Right cardiac atrium (tissue), 5 donors: ENCODE data around the gene HS1BP3. TPM values are rescaled to one million over a fixed set of nuclear protein-coding genes. Genes with fewer than 3 reads are reported as not detected.

Experiments
- ATAC-seq, 2 donors: fragments of 200-7000 bp; cut with Tn5 transposase; one replicate each; pipeline versions ENCODE4 v1.8.0 to v1.9.1; 2020; ENCODE audit warnings: moderate library complexity in 2 of 2, mild to moderate bottlenecking in 1 of 2
- DNase-seq, 3 donors: peaks; one replicate each; pipeline ENCODE4 v3.0.0-alpha.2; 2020
- H3K27ac ChIP-seq: one replicate; pipeline ENCODE4 v1.5.1; 2013; ENCODE audit warnings: mild to moderate bottlenecking, low read length, control low read depth, moderate library complexity
- H3K27me3 ChIP-seq: one replicate; pipeline ENCODE4 v1.6.1; 2013; ENCODE audit not compliant: control insufficient read depth, insufficient read depth
- H3K4me1 ChIP-seq: one replicate; pipeline ENCODE4 v1.6.1; 2013; ENCODE audit warnings: low read length; ENCODE audit not compliant: control insufficient read depth, insufficient read depth
- H3K4me3 ChIP-seq: one replicate; pipeline ENCODE4 v1.5.1; 2013; ENCODE audit warnings: low read length, control low read depth
- H3K9me3 ChIP-seq: one replicate; pipeline ENCODE4 v1.6.1; 2013; ENCODE audit warnings: low read length; ENCODE audit not compliant: control insufficient read depth
- WGBS: extraction: QIAGEN DNeasy Blood & Tissue Kit; methylation state at CpG from one replicate; pipeline ENCODE4 v1.1.7; 2013; 5-methylcytosine and 5-hydroxymethylcytosine counted together
- intact Hi-C, 4 donors: fragments of 100-400 bp; cut with DNase I; formaldehyde crosslinking; loops; one replicate each; pipeline versions ENCODE4 v1.11.0 to v1.14.0; 2022 to 2023
- polyA plus RNA-seq: library from polyadenylated mRNA; stranded (reverse); fragments of 200-250 nt; gene quantifications from one replicate; pipeline ENCODE4 v1.2.3, GENCODE V29; 2013
- total RNA-seq, 4 donors: library from RNA; stranded (reverse); fragmentation: NEBNext Ultra II Directional; extraction: Animal tissue kit (Norgen Biotek cat#: 25700); gene quantifications; one replicate each; pipeline ENCODE4 v1.2.1, GENCODE V29; 2021
- donor health status: healthy with polysubstance abuse.
- donor health status: DM: no; HTN: yes; CAD: no.
- donor health status: DM: no; HTN: no; CAD: no.
- donor health status: DM: no; HTN: yes; CAD: no; lungs with severe emphysema.
- donor health status: DM: yes; HTN: yes; CAD: no.

Gene HS1BP3
- total and polyA plus RNA-seq, 5 donors: 21.8 to 29.8 (median 26.2) TPM

GRCh38 chr2:20589975-20590703, 60.8 kb downstream of the HS1BP3 start:
- no peaks in the 10 kb centered on the region for H3K27me3 ChIP-seq
- intact Hi-C loops: no loop called here
- H3K27ac ChIP-seq: no peak overlapping the region
- H3K9me3 ChIP-seq: no peaks in the 10 kb centered on the region
- peaks cover 27% of the 10 kb centered on the region for H3K4me1 ChIP-seq
- H3K4me3 ChIP-seq: no peak overlapping the region
- no peak for ATAC-seq
- WGBS: 81% methylated on average over 14 of the region's 14 CpGs
- peak in 1 of 3 donors; percentile 38 for DNase-seq

DNA sequence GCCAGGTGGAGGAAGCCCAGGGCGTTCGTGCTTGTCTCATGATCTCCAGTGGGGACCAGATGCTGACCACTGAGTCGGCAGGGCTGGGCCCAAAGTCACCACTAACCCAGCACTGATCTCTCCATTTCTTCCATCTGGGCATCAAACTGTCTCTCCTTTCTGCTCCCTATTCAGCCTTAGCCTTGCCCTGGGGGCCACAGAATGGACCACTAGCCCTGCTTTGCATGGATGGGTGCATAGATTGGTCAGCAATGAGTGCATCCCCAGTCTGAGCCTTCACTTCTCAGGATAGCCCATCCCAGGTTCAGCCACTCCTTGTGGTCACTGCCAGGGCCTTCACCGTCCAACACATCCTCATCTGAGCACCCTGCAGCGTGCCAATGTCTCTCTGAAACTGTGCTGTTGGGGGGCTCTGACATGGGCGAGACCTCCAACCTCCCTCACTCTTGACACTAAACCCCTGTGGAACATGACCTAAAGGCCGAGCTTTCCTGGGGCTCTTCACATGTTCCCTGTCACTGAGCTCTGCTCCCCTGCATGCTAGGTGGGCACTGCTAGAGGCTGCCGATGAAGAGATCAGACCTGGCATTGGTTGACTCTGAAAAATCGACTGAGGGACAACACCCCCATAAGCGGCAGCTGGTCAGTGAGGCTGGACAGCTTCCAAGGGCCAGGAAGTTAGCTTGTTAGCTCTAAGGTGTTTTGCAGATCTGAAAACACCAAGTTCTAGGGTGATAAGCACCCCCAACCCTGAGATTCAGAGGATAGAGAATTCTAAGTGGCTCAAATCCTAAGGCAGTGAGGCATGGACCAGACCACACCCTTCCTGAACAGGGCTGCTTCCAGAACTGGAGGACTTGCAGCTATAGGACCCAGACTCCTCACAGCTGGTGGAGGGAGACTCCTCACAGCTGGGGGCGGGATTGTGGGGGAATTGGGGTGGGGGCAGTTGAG, 61.7 kb downstream of the HS1BP3 start:
- intact Hi-C loops: no loop called here
- WGBS: 78% methylated on average over 11 of the region's 11 CpGs

DNA sequence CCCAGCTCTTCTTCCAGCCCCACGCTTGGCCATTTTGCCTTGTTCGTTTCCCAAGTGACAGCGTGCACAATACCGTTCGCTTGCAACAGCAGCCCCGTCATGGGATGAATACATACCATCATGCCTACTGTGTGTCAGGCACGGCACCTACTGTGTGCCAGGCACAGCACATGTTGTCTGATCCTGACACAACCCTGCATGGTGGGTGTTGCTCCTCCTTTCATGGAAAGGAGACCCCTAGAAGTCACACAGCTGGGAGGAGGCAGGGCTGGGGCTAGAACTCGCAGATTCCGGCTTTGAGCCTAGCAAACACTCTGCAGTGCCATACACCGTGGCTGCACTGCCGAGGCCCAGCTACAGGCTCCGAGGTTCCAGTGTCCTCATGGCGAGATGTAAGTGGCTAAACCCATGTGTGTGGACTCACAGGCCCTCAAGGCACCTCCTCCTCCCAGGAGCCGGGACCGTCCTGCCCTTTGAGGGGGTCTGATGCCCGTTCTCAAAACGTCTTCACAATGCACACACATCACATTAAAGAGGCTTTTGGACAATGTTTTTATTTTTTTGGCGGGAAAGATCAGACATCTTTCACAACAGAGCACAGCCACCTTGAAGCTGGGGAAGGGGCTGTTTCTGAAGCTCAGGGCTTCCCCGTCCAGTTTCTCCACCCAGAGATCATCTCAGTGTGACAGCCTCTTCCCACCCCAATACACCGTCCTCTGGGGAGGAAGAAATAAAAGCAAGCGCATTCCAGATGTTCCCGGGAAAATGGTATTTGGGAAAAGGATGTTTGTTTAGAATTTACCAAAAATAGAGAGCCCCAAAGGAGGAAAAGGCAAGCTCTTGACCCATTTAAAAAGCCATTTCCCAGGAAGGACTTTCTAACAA, 64.9 kb downstream of the HS1BP3 start:
- Histone ChIP-seq H3K27ac (peak overlapping the region; percentile 69), H3K27me3 (no peaks in the 10 kb centered on the region), H3K9me3 (no peaks in the 10 kb centered on the region), H3K4me1 (peaks cover 29% of the 10 kb centered on the region), H3K4me3 (no peak overlapping the region)
- peak in 2 of 3 donors; percentile 18 to 21 for DNase-seq
- 71% methylated on average over 22 of the region's 22 CpGs for WGBS
- ATAC-seq: no peak
- intact Hi-C loops: no loop called here

More for the DNA sequence above, 61.7 kb downstream of the HS1BP3 start:
- Histone ChIP-seq H3K27me3 (no peaks in the 10 kb centered on the region), H3K9me3 (no peaks in the 10 kb centered on the region), H3K4me1 (peaks cover 32% of the 10 kb centered on the region), H3K27ac (no peak overlapping the region), H3K4me3 (no peak overlapping the region)
- ATAC-seq (no peak), DNase-seq (peak in 1 of 3 donors; percentile 20)

DNA sequence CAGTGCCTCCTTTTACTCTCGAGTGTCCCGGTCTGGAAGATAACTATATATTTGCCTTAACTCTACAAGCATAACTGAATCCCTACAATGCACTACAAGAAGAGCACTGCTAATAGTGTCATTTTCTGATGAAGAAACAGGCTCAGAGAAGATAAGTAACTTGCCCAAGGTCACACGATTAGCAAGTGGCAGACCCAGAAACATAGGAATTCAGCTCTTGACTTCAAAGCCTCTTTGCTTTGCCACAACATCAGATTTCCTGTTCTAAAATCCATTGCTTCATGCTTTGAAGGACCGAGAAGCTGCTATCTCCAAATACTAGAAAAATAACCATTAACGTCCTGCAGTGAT, 65.6 kb downstream of the HS1BP3 start:
- intact Hi-C loops: no loop called here
- DNase-seq (no peak), ATAC-seq (no peak)
- Histone ChIP-seq H3K27ac (peak overlapping the region; percentile 65), H3K4me3 (no peak overlapping the region), H3K27me3 (no peaks in the 10 kb centered on the region), H3K9me3 (no peaks in the 10 kb centered on the region), H3K4me1 (peaks cover 26% of the 10 kb centered on the region)
- 61% methylated on average over 5 of the region's 5 CpGs for WGBS

GRCh38 chr2:20584399-20585358, 66.2 kb downstream of the HS1BP3 start:
- Histone ChIP-seq H3K27ac (peak overlapping the region; percentile 65), H3K4me3 (no peak overlapping the region), H3K9me3 (no peaks in the 10 kb centered on the region), H3K4me1 (peaks cover 29% of the 10 kb centered on the region), H3K27me3 (no peaks in the 10 kb centered on the region)
- ATAC-seq (peak; percentile 31 to 44), DNase-seq (peak in 2 of 3 donors; percentile 44 to 48)
- 58% methylated on average over 11 of the region's 11 CpGs for WGBS
- intact Hi-C loops: no loop called here

GRCh38 chr2:20584045-20584398, 66.9 kb downstream of the HS1BP3 start:
- intact Hi-C loops: no loop called here

DNA sequence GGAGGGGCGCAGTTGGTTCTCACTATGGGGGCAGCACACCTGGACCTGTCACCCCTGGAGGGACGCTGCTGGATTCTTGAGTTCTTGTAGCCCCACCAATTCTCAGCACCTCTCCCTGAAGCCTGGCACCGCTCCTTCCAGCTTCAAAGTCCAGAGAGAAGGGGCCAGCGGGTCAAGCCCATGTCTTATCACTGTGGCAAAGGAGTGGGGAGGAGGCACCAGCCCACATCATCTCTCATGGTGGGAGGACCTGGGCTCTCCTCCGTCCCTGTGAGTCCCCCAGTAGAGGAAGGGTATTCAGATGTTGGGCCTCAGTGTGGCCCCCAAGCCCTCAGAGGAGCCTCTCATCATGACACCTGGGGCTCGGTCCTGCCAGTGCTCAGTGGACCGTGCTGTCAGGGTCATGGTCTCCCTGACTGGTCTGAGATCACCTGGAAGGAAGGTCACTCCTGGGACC, 67.4 kb downstream of the HS1BP3 start:
- WGBS: 98% methylated on average over 7 of the region's 7 CpGs
- peaks cover 41% of the 10 kb centered on the region for H3K4me1 ChIP-seq
- no peaks in the 10 kb centered on the region for H3K9me3 ChIP-seq
- no peak overlapping the region for H3K4me3 ChIP-seq
- peak overlapping the region; percentile 48 for H3K27ac ChIP-seq
- ATAC-seq (no peak), DNase-seq (peak in 1 of 3 donors; percentile 27)
- intact Hi-C loops: no loop called here
- H3K27me3 ChIP-seq: no peaks in the 10 kb centered on the region

More at GRCh38 chr2:20584045-20584398, 66.9 kb downstream of the HS1BP3 start:
- DNase-seq: peak in 1 of 3 donors; percentile 15
- Histone ChIP-seq H3K27me3 (no peaks in the 10 kb centered on the region), H3K4me3 (no peak overlapping the region), H3K9me3 (no peaks in the 10 kb centered on the region), H3K27ac (peak overlapping the region; percentile 13), H3K4me1 (peaks cover 35% of the 10 kb centered on the region)
- 74% methylated on average over 3 of the region's 3 CpGs for WGBS
- no peak for ATAC-seq

- H3K27ac ChIP-seq: peak overlapping the region; percentile 39
- no peaks in the 10 kb centered on the region for H3K27me3 ChIP-seq
- intact Hi-C loops: no loop called here
- DNase-seq (peak; percentile 12 to 59 (median 22)), ATAC-seq (peak in 1 of 2 donors; percentile 1)
- H3K9me3 ChIP-seq: no peaks in the 10 kb centered on the region
- H3K4me3 ChIP-seq: no peak overlapping the region
- H3K4me1 ChIP-seq: peaks cover 46% of the 10 kb centered on the region
- 77% methylated on average over 5 of the region's 5 CpGs for WGBS
Measured at GRCh38 chr2:20582600-20583221, 68.2 kb downstream of the HS1BP3 start.

DNA sequence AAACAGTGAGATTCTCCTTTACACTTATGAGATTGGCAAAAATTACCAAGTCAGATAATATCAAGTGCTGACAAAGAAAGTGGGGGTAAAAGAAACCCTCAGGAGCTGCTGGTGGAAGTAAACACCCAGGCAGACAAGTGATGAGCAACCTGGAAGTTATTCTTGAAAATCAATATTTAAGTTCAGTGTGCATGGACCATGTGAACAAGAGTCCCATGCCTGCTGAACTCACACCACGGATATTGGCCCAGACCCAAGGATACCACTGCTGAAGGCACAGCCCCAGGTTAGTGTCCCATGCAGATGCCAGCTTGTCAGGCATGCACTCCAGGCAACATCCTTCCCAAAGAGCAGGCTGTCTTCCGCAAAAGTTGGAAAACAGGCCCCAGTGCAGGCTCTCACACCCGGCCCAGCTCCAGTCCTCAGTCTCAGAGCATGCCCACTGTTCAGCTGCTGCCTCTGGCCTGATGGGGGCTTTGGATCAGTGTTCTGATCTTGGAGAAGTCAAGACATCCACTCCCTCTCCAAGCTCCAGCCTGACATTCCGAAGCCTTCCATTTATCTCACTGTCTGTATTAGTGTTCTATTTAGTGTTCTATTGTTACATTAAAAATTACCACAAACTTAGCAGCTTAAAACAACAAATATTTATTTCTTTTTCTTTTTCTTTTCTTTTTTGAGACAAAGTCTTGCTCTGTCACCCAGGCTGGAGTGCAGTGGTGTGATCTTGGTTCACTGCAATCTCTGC, 70.0 kb downstream of the HS1BP3 start:
- H3K9me3 ChIP-seq: no peaks in the 10 kb centered on the region
- ATAC-seq (no peak), DNase-seq (peak in 1 of 3 donors; percentile 44)
- H3K27ac ChIP-seq: peak overlapping the region; percentile 20
- peaks cover 53% of the 10 kb centered on the region for H3K4me1 ChIP-seq
- 60% methylated on average over 4 of the region's 4 CpGs for WGBS
- H3K27me3 ChIP-seq: no peaks in the 10 kb centered on the region
- intact Hi-C loops: no loop called here
- no peak overlapping the region for H3K4me3 ChIP-seq
